ENCODE data around the gene EQTN.

EQTN gene

GRCh38 chr9:27297050-27297449 is at the start of gene EQTN:
TSS of gene EQTN (minus strand) at chr9:27297150. CDS start at chr9:27297055, 95 bp downstream.
- H3K4me1 Mint-ChIP-seq = no peaks in the 10 kb centered on the region
- ATAC-seq = no peak

GRCh38 chr9:27344776-27345175 is 47.8 kb upstream of the EQTN start:
- Mint-ChIP-seq H3K36me3 (no peaks in the 10 kb centered on the region), H3K4me3 (no peak overlapping the region), H3K4me1 (no peaks in the 10 kb centered on the region), H3K27ac (no peak overlapping the region), H3K9me3 (no peaks in the 10 kb centered on the region)
- ATAC-seq = no peak
- DNase-seq (ENCODE audit: low spot score in 2 of 2) = no peak

More at GRCh38 chr9:27297050-27297449, at the start of gene EQTN:
- Mint-ChIP-seq H3K27ac (no peak within 1 kb of the TSS), H3K4me3 (no peak within 1 kb of the TSS), H3K9me3 (no peaks in the 10 kb centered on the region), H3K36me3 (no peaks in the 10 kb centered on the region)
- no peak for DNase-seq (ENCODE audit: low spot score in 2 of 2)

- no peak for ATAC-seq
- no peak overlapping the region for H3K27ac Mint-ChIP-seq
- H3K4me1 Mint-ChIP-seq = no peaks in the 10 kb centered on the region
- no peaks in the 10 kb centered on the region for H3K36me3 Mint-ChIP-seq
- H3K9me3 Mint-ChIP-seq = no peaks in the 10 kb centered on the region
- no peak for DNase-seq (ENCODE audit: low spot score in 2 of 2)
- no peak overlapping the region for H3K4me3 Mint-ChIP-seq
Observed at GRCh38 chr9:27341545-27342294, 44.8 kb upstream of the EQTN start.

- Mint-ChIP-seq H3K9me3 (no peaks in the 10 kb centered on the region), H3K4me1 (no peaks in the 10 kb centered on the region), H3K4me3 (no peak overlapping the region), H3K36me3 (no peaks in the 10 kb centered on the region), H3K27ac (no peak overlapping the region)
- ATAC-seq = no peak
- no peak for DNase-seq (ENCODE audit: low spot score in 2 of 2)
Observed at GRCh38 chr9:27340961-27341511, 44.1 kb upstream of the EQTN start.

GRCh38 chr9:27340285-27340674 is 43.3 kb upstream of the EQTN start:
- Mint-ChIP-seq H3K27ac (no peak overlapping the region), H3K4me3 (no peak overlapping the region), H3K36me3 (no peaks in the 10 kb centered on the region), H3K9me3 (no peaks in the 10 kb centered on the region), H3K4me1 (no peaks in the 10 kb centered on the region)
- no peak for DNase-seq (ENCODE audit: low spot score in 2 of 2)
- peak; percentile 29 for ATAC-seq

GRCh38 chr9:27339661-27340284 is 42.8 kb upstream of the EQTN start:
- ATAC-seq = no peak
- DNase-seq (ENCODE audit: low spot score in 2 of 2) = no peak
- H3K36me3 Mint-ChIP-seq = no peaks in the 10 kb centered on the region
- H3K9me3 Mint-ChIP-seq = no peaks in the 10 kb centered on the region
- H3K4me1 Mint-ChIP-seq = no peaks in the 10 kb centered on the region
- H3K27ac Mint-ChIP-seq = no peak overlapping the region
- H3K4me3 Mint-ChIP-seq = no peak overlapping the region

- Mint-ChIP-seq H3K36me3 (no peaks in the 10 kb centered on the region), H3K9me3 (no peaks in the 10 kb centered on the region), H3K4me3 (no peak overlapping the region), H3K27ac (no peak overlapping the region), H3K4me1 (no peaks in the 10 kb centered on the region)
- no peak for ATAC-seq
- no peak for DNase-seq (ENCODE audit: low spot score in 2 of 2)
Observed at GRCh38 chr9:27338527-27338903, 41.6 kb upstream of the EQTN start.

- DNase-seq (ENCODE audit: low spot score in 2 of 2) (no peak), ATAC-seq (no peak)
- H3K4me1 Mint-ChIP-seq = no peaks in the 10 kb centered on the region
- H3K4me3 Mint-ChIP-seq = no peak overlapping the region
- no peak overlapping the region for H3K27ac Mint-ChIP-seq
- H3K36me3 Mint-ChIP-seq = no peaks in the 10 kb centered on the region
- no peaks in the 10 kb centered on the region for H3K9me3 Mint-ChIP-seq
Observed at GRCh38 chr9:27337833-27338526, 41.0 kb upstream of the EQTN start.

GRCh38 chr9:27337236-27337635 is 40.3 kb upstream of the EQTN start:
- Mint-ChIP-seq H3K4me1 (no peaks in the 10 kb centered on the region), H3K27ac (no peak overlapping the region), H3K9me3 (no peaks in the 10 kb centered on the region), H3K36me3 (no peaks in the 10 kb centered on the region), H3K4me3 (no peak overlapping the region)
- ATAC-seq = no peak
- no peak for DNase-seq (ENCODE audit: low spot score in 2 of 2)

- no peaks in the 10 kb centered on the region for H3K36me3 Mint-ChIP-seq
- no peak for ATAC-seq
- H3K4me1 Mint-ChIP-seq = no peaks in the 10 kb centered on the region
- H3K4me3 Mint-ChIP-seq = no peak overlapping the region
- no peaks in the 10 kb centered on the region for H3K9me3 Mint-ChIP-seq
- no peak overlapping the region for H3K27ac Mint-ChIP-seq
- no peak for DNase-seq (ENCODE audit: low spot score in 2 of 2)
Observed at GRCh38 chr9:27336829-27337228, 39.9 kb upstream of the EQTN start.

- Mint-ChIP-seq H3K4me3 (no peak overlapping the region), H3K9me3 (no peaks in the 10 kb centered on the region), H3K4me1 (no peaks in the 10 kb centered on the region), H3K36me3 (no peaks in the 10 kb centered on the region), H3K27ac (no peak overlapping the region)
- ATAC-seq = no peak
- DNase-seq (ENCODE audit: low spot score in 2 of 2) = no peak
Observed at GRCh38 chr9:27336126-27336525, 39.2 kb upstream of the EQTN start.

- no peak overlapping the region for H3K4me3 Mint-ChIP-seq
- no peaks in the 10 kb centered on the region for H3K4me1 Mint-ChIP-seq
- no peak overlapping the region for H3K27ac Mint-ChIP-seq
- H3K9me3 Mint-ChIP-seq = no peaks in the 10 kb centered on the region
- ATAC-seq (no peak), DNase-seq (ENCODE audit: low spot score in 2 of 2) (no peak)
- no peaks in the 10 kb centered on the region for H3K36me3 Mint-ChIP-seq
Observed at GRCh38 chr9:27335075-27335474, 38.1 kb upstream of the EQTN start.

- DNase-seq (ENCODE audit: low spot score in 2 of 2) (peak; percentile 43 to 72), ATAC-seq (peak; percentile 46)
- Mint-ChIP-seq H3K4me1 (no peaks in the 10 kb centered on the region), H3K36me3 (no peaks in the 10 kb centered on the region), H3K4me3 (no peak overlapping the region), H3K27ac (no peak overlapping the region), H3K9me3 (no peaks in the 10 kb centered on the region)
Observed at GRCh38 chr9:27333241-27334052, 36.5 kb upstream of the EQTN start.

GRCh38 chr9:27331393-27331792 is 34.4 kb upstream of the EQTN start:
- no peak overlapping the region for H3K4me3 Mint-ChIP-seq
- H3K4me1 Mint-ChIP-seq = no peaks in the 10 kb centered on the region
- ATAC-seq = no peak
- no peaks in the 10 kb centered on the region for H3K9me3 Mint-ChIP-seq
- no peak overlapping the region for H3K27ac Mint-ChIP-seq
- no peaks in the 10 kb centered on the region for H3K36me3 Mint-ChIP-seq
- DNase-seq (ENCODE audit: low spot score in 2 of 2) = no peak

GRCh38 chr9:27329291-27329690 is 32.3 kb upstream of the EQTN start:
- no peak for DNase-seq (ENCODE audit: low spot score in 2 of 2)
- H3K4me3 Mint-ChIP-seq = no peak overlapping the region
- H3K4me1 Mint-ChIP-seq = no peaks in the 10 kb centered on the region
- no peak overlapping the region for H3K27ac Mint-ChIP-seq
- H3K36me3 Mint-ChIP-seq = no peaks in the 10 kb centered on the region
- H3K9me3 Mint-ChIP-seq = no peaks in the 10 kb centered on the region
- ATAC-seq = no peak
